GM12878 (cell line): ENCODE results near the gene PRX. TPM values are rescaled to one million over a fixed set of nuclear protein-coding genes. Genes with fewer than 3 reads are reported as not detected.

Source experiments
- CTCF ChIP-seq, 3 experiments: IDR thresholded peaks in 2 of 3; conservative IDR thresholded peaks in 1 of 3; 2 replicates each; pipeline ENCODE4 v1.5.1; 2011; ENCODE audit warnings: low read depth in 3 of 3, low read length in 3 of 3, mild to moderate bottlenecking in 3 of 3, control low read depth in 2 of 3, moderate library complexity in 2 of 3, inconsistent platforms in 1 of 3, mixed read lengths in 1 of 3; ENCODE audit not compliant: control insufficient read depth in 2 of 3, insufficient read depth in 1 of 3; ENCODE audit errors: extremely low read depth in 1 of 3
- GABPA ChIP-seq: IDR thresholded peaks from 2 replicates; pipeline ENCODE4 v1.6.1; 2014; ENCODE audit warnings: antibody characterized with exemption, low read depth, mild to moderate bottlenecking, inconsistent platforms
- HDAC2 ChIP-seq: fragments of 200-600 bp; sonication (generic); IDR thresholded peaks from 2 replicates; pipeline ENCODE4 v1.6.1; 2017
- MLLT1 ChIP-seq: fragments of 450-650 bp; IDR thresholded peaks from 2 replicates; pipeline ENCODE4 v1.6.1; 2016; ENCODE audit warnings: mild to moderate bottlenecking
- PRDM15 ChIP-seq: fragments of 450-650 bp; formaldehyde crosslinking; IDR thresholded peaks from 2 replicates; pipeline ENCODE4 v1.4.0; 2020; ENCODE audit warnings: mild to moderate bottlenecking, moderate library complexity
- SREBF2 ChIP-seq: IDR thresholded peaks from 2 replicates; pipeline ENCODE4 v1.6.1; 2012; ENCODE audit warnings: mild to moderate bottlenecking, low read length
- TARDBP ChIP-seq: IDR thresholded peaks from 2 replicates; pipeline ENCODE4 v1.6.1; 2016; ENCODE audit warnings: borderline replicate concordance
- TBL1XR1 ChIP-seq: IDR thresholded peaks from 2 replicates; pipeline ENCODE4 v1.6.1; 2012; ENCODE audit warnings: low read depth, low read length, improper control_type of control experiment
- TCF7 ChIP-seq: IDR thresholded peaks from 2 replicates; pipeline ENCODE4 v1.6.1; 2014; ENCODE audit warnings: antibody characterized with exemption, borderline replicate concordance
- polyA plus RNA-seq, 11 experiments: library from polyadenylated mRNA; depleted of rRNA in 4 of 11; unstranded in 6 of 11; stranded (reverse) in 5 of 11; fragments of >200 nt; fragmentation: Nextera tagmentation in 4 of 11; fragmentation: Illumina TruSeq in 1 of 11; extraction: Ambion mirVana in 4 of 11; extraction: Trizol in 1 of 11; gene quantifications; 1 replicate in 1 of 11; 2 replicates in 10 of 11; pipeline versions ENCODE4 v1.2.1 to v1.2.3, GENCODE V29; 2011 to 2016; ENCODE audit warnings: inconsistent platforms in 2 of 11, missing spikeins in 2 of 11, low read depth in 1 of 11
- total RNA-seq, 4 experiments: library from RNA; depleted of rRNA in 3 of 4; stranded (reverse); fragments of >200 nt in 3 of 4; fragmentation: Illumina TruSeq in 1 of 4; extraction: Trizol in 1 of 4; gene quantifications; 2 replicates each; pipeline versions ENCODE4 v1.2.1 to v1.2.3, GENCODE V29; 2013 to 2021
- TF ChIP-seq, protein P1 (sequence below): IDR thresholded peaks from 2 replicates; pipeline ENCODE4 v1.6.1; 2011; ENCODE audit warnings: low read depth, mild to moderate bottlenecking, low read length, moderate library complexity, borderline replicate concordance; ENCODE audit errors: extremely low read depth
- TF ChIP-seq, protein P2 (sequence below): fragments of 150-350 bp; IDR thresholded peaks from 2 replicates; pipeline ENCODE4 v1.6.1; 2014; ENCODE audit warnings: mild to moderate bottlenecking, low read depth, low read length
- TF ChIP-seq, protein P3 (sequence below): fragments of 150-350 bp; IDR thresholded peaks from 2 replicates; pipeline ENCODE4 v1.6.1; 2016; ENCODE audit warnings: low read depth, low read length

PRX gene
- total and polyA plus RNA-seq, 10 of the 15 experiments (the other 5 are each of a cell fraction or from before 2014, with no cell fraction given): 0.02 to 1.4 (median 0.54) TPM; not detected in 1

DNA sequence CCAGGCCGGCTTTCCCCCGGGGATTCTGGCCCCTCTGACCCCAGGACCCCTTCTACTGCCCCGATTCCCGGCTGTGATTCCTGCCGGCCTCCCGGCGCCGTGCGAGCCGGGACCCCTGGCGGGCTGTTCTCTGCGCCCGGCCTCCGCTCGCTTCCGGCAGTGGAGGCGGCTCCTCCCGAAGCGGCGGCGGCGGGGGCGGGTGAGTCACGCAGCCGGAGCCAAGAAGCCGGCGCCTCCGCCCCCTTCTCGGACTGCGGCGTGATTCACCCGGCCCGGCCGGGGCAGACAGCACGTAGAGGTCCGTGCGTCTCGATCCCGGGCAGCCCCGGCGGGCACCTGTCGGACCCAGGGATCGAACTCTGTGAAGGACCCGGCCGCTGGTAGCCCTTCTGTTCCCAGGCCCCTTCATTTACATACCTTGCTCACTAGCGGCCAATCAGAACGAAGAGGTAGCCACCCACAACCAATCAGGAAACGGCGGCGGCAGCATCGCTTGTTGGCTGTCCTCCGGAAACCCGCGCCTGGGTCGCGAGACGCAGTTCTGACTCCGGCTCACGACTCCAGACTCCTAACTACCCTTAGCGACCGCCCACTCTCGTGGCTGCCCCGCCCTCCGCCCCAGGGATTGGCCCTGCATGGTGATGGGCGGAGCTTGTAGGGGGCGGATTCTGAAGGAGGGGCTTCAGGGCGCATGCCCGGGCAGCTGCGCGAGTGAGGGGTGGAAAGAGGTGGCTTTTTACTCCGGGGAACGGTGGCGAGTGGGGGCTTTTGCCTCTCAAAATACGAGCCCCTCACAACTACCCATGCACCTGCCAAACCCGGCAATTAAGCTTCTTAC lies 12.5 kb upstream of the PRX start, which contains the start of gene SERTAD1 (continued):
- no peak for TF ChIP-seq PRDM15 (CRISPR knock-in tag)
- no peak for TF ChIP-seq SREBF2
- peak; percentile 53 to 89 (median 58) for TF ChIP-seq CTCF (IDR thresholded peaks at IDR 0.05 in 2 of 3, conservative IDR thresholded peaks at IDR 0.05 in 1 of 3; ENCODE audit: control insufficient read depth in 2 of 3, extremely low read depth in 1 of 3, insufficient read depth in 1 of 3, low read depth in 3 of 3, low read length in 3 of 3)
- TF ChIP-seq TBL1XR1: no peak
- TF ChIP-seq, protein P1, sequence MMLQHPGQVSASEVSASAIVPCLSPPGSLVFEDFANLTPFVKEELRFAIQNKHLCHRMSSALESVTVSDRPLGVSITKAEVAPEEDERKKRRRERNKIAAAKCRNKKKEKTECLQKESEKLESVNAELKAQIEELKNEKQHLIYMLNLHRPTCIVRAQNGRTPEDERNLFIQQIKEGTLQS: no peak
- no peak for TF ChIP-seq MLLT1
- TF ChIP-seq TARDBP: no peak
- no peak for TF ChIP-seq HDAC2
- TF ChIP-seq, protein P2, sequence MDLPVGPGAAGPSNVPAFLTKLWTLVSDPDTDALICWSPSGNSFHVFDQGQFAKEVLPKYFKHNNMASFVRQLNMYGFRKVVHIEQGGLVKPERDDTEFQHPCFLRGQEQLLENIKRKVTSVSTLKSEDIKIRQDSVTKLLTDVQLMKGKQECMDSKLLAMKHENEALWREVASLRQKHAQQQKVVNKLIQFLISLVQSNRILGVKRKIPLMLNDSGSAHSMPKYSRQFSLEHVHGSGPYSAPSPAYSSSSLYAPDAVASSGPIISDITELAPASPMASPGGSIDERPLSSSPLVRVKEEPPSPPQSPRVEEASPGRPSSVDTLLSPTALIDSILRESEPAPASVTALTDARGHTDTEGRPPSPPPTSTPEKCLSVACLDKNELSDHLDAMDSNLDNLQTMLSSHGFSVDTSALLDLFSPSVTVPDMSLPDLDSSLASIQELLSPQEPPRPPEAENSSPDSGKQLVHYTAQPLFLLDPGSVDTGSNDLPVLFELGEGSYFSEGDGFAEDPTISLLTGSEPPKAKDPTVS: no peak
- no peak for TF ChIP-seq TCF7
- no peak for TF ChIP-seq GABPA
- TF ChIP-seq, protein P3, sequence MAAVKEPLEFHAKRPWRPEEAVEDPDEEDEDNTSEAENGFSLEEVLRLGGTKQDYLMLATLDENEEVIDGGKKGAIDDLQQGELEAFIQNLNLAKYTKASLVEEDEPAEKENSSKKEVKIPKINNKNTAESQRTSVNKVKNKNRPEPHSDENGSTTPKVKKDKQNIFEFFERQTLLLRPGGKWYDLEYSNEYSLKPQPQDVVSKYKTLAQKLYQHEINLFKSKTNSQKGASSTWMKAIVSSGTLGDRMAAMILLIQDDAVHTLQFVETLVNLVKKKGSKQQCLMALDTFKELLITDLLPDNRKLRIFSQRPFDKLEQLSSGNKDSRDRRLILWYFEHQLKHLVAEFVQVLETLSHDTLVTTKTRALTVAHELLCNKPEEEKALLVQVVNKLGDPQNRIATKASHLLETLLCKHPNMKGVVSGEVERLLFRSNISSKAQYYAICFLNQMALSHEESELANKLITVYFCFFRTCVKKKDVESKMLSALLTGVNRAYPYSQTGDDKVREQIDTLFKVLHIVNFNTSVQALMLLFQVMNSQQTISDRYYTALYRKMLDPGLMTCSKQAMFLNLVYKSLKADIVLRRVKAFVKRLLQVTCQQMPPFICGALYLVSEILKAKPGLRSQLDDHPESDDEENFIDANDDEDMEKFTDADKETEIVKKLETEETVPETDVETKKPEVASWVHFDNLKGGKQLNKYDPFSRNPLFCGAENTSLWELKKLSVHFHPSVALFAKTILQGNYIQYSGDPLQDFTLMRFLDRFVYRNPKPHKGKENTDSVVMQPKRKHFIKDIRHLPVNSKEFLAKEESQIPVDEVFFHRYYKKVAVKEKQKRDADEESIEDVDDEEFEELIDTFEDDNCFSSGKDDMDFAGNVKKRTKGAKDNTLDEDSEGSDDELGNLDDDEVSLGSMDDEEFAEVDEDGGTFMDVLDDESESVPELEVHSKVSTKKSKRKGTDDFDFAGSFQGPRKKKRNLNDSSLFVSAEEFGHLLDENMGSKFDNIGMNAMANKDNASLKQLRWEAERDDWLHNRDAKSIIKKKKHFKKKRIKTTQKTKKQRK: no peak
